Esophagus squamous epithelium (tissue), 4 donors: ENCODE measurements around the gene MYOG.

Experiments
- POLR2A ChIP-seq, 4 donors: fragments of 450-650 bp; IDR thresholded peaks; one replicate each; pipeline ENCODE4 v1.6.1; 2017; ENCODE audit warnings: antibody characterized with exemption in 4 of 4, mild to moderate bottlenecking in 4 of 4, moderate library complexity in 3 of 4
- TF ChIP-seq, protein P1 (sequence below), 6 experiments: fragments of 450-650 bp in 4 of 6; fragments of 200-600 bp in 2 of 6; sonication (generic) in 2 of 6; IDR thresholded peaks; one replicate each; pipeline ENCODE4 v1.5.1; 2016 to 2019; ENCODE audit warnings: antibody characterized with exemption in 6 of 6, mild to moderate bottlenecking in 4 of 6, moderate library complexity in 4 of 6

DNA sequence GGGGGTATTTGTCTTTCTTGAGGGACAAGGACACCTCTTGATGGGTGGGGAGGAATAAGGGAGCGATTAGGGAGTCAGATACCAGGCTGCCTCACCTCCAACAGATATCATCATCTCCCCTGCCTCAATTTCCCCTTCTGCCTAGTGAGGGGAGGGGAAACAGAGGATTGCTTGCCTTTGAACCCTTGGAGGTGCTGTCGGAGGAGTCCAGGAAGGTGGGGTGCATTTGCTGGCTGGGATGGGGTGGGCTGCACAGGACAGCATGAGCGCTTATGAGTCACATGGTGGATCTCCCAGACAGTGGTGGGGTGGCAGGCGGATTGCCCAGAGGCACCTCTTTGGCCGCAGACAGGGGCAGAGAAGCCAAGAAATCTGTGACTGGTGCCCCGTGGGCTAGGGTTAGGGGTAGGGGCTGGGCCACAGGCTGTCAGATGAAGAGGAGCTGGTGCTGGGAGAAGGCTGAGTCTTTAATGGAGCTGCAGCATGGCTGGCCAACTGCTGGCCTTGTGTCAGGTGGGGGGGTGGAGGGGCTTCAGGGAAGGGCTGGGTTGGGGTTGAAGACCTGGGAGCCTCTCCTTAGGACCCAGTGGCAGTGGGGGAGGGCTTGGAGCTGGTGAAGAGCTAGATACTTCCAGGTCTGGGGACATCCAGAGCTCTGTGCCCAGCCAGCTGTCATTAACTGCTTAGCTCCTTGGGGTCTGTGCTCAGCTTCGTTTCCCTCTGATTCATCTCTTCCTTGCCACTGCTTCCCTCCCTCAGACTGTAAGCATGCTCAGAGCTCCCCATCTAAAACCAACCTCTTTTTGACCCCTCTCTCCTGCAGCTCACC is 34.7 kb upstream of the MYOG start:
- TF ChIP-seq, protein P1, sequence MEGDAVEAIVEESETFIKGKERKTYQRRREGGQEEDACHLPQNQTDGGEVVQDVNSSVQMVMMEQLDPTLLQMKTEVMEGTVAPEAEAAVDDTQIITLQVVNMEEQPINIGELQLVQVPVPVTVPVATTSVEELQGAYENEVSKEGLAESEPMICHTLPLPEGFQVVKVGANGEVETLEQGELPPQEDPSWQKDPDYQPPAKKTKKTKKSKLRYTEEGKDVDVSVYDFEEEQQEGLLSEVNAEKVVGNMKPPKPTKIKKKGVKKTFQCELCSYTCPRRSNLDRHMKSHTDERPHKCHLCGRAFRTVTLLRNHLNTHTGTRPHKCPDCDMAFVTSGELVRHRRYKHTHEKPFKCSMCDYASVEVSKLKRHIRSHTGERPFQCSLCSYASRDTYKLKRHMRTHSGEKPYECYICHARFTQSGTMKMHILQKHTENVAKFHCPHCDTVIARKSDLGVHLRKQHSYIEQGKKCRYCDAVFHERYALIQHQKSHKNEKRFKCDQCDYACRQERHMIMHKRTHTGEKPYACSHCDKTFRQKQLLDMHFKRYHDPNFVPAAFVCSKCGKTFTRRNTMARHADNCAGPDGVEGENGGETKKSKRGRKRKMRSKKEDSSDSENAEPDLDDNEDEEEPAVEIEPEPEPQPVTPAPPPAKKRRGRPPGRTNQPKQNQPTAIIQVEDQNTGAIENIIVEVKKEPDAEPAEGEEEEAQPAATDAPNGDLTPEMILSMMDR (IDR thresholded peaks at IDR 0.05) = no peak
- TF ChIP-seq POLR2A (IDR thresholded peaks at IDR 0.05) = no peak
